CD14-positive monocyte (primary cell): ENCODE results near the gene NFATC1. TPM values are rescaled to one million over a fixed set of nuclear protein-coding genes. Genes with fewer than 3 reads are reported as not detected.

Source experiments
- DNase-seq, 3 donors: peaks; one replicate each; pipeline ENCODE4 v3.0.0-alpha.2; 2011 to 2022
- H2AFZ ChIP-seq: 2 replicates; pipeline ENCODE4 v1.6.0; 2012; ENCODE audit warnings: mild to moderate bottlenecking, low read depth, low read length, inconsistent platforms; ENCODE audit not compliant: insufficient read depth, poor library complexity, severe bottlenecking
- H3K27ac ChIP-seq, 2 donors: 1 replicate in 1 of 2; 2 replicates in 1 of 2; pipeline ENCODE4 v1.5.1; 2012 to 2013; ENCODE audit warnings: low read length in 2 of 2, control low read depth in 1 of 2, inconsistent platforms in 1 of 2, low read depth in 1 of 2, mild to moderate bottlenecking in 1 of 2
- H3K27me3 ChIP-seq, 2 donors: one replicate each; pipeline versions ENCODE4 v1.6.0 to v1.6.1; 2011 to 2013; ENCODE audit warnings: low read length in 2 of 2; ENCODE audit not compliant: control insufficient read depth in 2 of 2, insufficient read depth in 2 of 2
- H3K36me3 ChIP-seq, 2 donors: replicated peaks in 1 of 2; 1 replicate in 1 of 2; 2 replicates in 1 of 2; pipeline versions ENCODE4 v1.5.1 to v1.6.1; 2012 to 2013; ENCODE audit warnings: low read length in 2 of 2, control low read depth in 1 of 2, inconsistent platforms in 1 of 2, mild to moderate bottlenecking in 1 of 2; ENCODE audit not compliant: insufficient read depth in 2 of 2, control insufficient read depth in 1 of 2
- H3K4me1 ChIP-seq, 2 donors: 1 replicate in 1 of 2; 2 replicates in 1 of 2; pipeline versions ENCODE4 v1.5.1 to v1.6.1; 2012 to 2013; ENCODE audit warnings: low read length in 2 of 2, control low read depth in 1 of 2, inconsistent platforms in 1 of 2, mild to moderate bottlenecking in 1 of 2, moderate library complexity in 1 of 2; ENCODE audit not compliant: insufficient read depth in 2 of 2, control insufficient read depth in 1 of 2
- H3K4me2 ChIP-seq: replicated peaks from 2 replicates; pipeline ENCODE3; 2012; ENCODE audit warnings: low read length, moderate library complexity, mild to moderate bottlenecking; ENCODE audit not compliant: poor library complexity, severe bottlenecking; ENCODE audit errors: extremely low read depth
- H3K4me3 ChIP-seq, 3 experiments: fragments of 200-600 bp in 1 of 3; sonication (generic) in 1 of 3; replicated peaks in 1 of 3; 1 replicate in 2 of 3; 2 replicates in 1 of 3; pipeline ENCODE4 v1.5.1; 2011 to 2013; ENCODE audit warnings: low read length in 3 of 3, mild to moderate bottlenecking in 3 of 3, control low read depth in 2 of 3, low read depth in 2 of 3, inconsistent platforms in 1 of 3, moderate library complexity in 1 of 3
- H3K79me2 ChIP-seq: 2 replicates; pipeline ENCODE4 v1.6.0; 2012; ENCODE audit warnings: mild to moderate bottlenecking, control low read depth, inconsistent platforms, low read length, moderate library complexity; ENCODE audit not compliant: insufficient read depth
- H3K9ac ChIP-seq: 2 replicates; pipeline ENCODE4 v1.6.0; 2017; ENCODE audit warnings: low read length, mild to moderate bottlenecking; ENCODE audit not compliant: insufficient read depth, poor library complexity, severe bottlenecking
- H3K9me3 ChIP-seq, 2 donors: replicated peaks in 1 of 2; 1 replicate in 1 of 2; 2 replicates in 1 of 2; pipeline versions ENCODE4 v1.5.1 to v1.6.1; 2012 to 2013; ENCODE audit warnings: low read length in 2 of 2, control low read depth in 1 of 2; ENCODE audit not compliant: control insufficient read depth in 1 of 2, insufficient read depth in 1 of 2
- H4K20me1 ChIP-seq: 2 replicates; pipeline ENCODE4 v1.6.0; 2012; ENCODE audit warnings: mild to moderate bottlenecking, low read length, control low read depth, moderate library complexity; ENCODE audit not compliant: insufficient read depth
- H3K27ac Mint-ChIP-seq, 7 donors: one replicate each; pipeline ENCODE4 v1.8.0; 2020; ENCODE audit warnings: mild to moderate bottlenecking in 7 of 7, mixed read lengths in 7 of 7, moderate library complexity in 6 of 7, inconsistent platforms in 2 of 7
- H3K27me3 Mint-ChIP-seq, 3 donors: one replicate each; pipeline ENCODE4 v1.8.0; 2021 to 2022; ENCODE audit warnings: low read depth in 3 of 3, mild to moderate bottlenecking in 3 of 3, mixed read lengths in 3 of 3, moderate library complexity in 3 of 3, inconsistent platforms in 1 of 3
- H3K36me3 Mint-ChIP-seq, 2 donors: one replicate each; pipeline ENCODE4 v1.8.0; 2020; ENCODE audit warnings: mixed read lengths in 2 of 2, inconsistent platforms in 1 of 2, mild to moderate bottlenecking in 1 of 2
- H3K4me1 Mint-ChIP-seq: one replicate; pipeline ENCODE4 v1.8.0; 2020; ENCODE audit warnings: mild to moderate bottlenecking, mixed read lengths
- H3K4me3 Mint-ChIP-seq, 2 donors: one replicate each; pipeline ENCODE4 v1.8.0; 2020; ENCODE audit warnings: mild to moderate bottlenecking in 2 of 2, mixed read lengths in 2 of 2, moderate library complexity in 1 of 2
- H3K9me3 Mint-ChIP-seq, 7 donors: one replicate each; pipeline ENCODE4 v1.8.0; 2020 to 2022; ENCODE audit warnings: mixed read lengths in 7 of 7, mild to moderate bottlenecking in 6 of 7, moderate library complexity in 6 of 7, inconsistent platforms in 2 of 7
- whole genome bisulfite sequencing: methylation state at CpG from one replicate; pipeline ENCODE4 v1.1.5; 2013; ENCODE audit warnings: missing lambda C conversion rate; ENCODE audit not compliant: insufficient coverage; 5-methylcytosine and 5-hydroxymethylcytosine counted together
- intact Hi-C, 2 donors: fragments of 100-400 bp; cut with micrococcal nuclease; formaldehyde crosslinking; loops; one replicate each; pipeline versions ENCODE4 v1.15.0 to v1.15.1; 2023
- polyA plus RNA-seq, 3 donors: library from polyadenylated mRNA; depleted of rRNA in 1 of 3; unstranded in 2 of 3; stranded (reverse) in 1 of 3; fragments of 300-500 nt in 2 of 3; fragments of >200 nt in 1 of 3; fragmentation: Illumina TruSeq in 2 of 3; gene quantifications; 1 replicate in 2 of 3; 2 replicates in 1 of 3; pipeline ENCODE4 v1.2.3, GENCODE V29; 2012 to 2021
- TF ChIP-seq, protein P1 (sequence below): fragments of 200-600 bp; IDR thresholded peaks from one replicate; pipeline ENCODE4 v1.8.0; 2022; ENCODE audit warnings: antibody characterized with exemption, mild to moderate bottlenecking

NFATC1 gene
- polyA plus RNA-seq, 3 donors, result 7.8 to 10.7 (median 8.3) TPM

DNA sequence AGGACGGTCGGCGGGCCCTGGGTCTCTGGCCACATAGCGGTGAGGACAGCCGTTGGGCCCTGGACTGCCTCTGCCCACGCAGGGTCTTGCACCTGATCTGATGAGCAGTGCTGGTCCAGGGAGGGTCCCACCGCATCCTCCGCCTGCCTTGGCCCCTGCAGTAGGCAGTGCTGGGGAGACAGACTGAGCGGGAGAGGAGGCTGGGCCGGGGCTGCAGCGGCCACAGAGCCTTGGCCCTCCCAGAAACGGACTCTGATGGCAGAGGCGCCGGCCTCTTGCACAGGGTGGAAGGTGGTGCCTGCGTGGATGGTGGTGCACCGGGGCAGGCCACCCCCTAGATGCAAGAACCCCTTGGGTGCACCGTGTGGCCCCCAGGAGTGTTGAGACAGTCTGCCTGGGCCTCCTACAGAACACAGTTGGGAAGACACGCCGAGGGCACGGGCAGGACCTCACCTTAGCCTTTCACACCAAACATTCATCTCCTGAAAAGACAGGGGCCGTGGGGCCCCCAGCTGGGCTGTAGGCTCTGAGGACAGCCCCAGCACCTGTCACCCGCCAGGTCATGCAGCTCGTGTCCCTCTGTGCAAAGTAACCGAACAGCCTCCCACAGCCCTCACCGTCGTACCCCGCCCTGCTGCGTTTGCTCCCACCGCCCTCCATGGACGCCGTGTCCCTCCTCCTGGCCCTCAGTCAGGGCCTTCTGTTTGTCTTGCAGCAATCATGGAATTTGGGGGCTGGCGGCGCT lies 36.8 kb downstream of the NFATC1 start:
- TF ChIP-seq, protein P1, sequence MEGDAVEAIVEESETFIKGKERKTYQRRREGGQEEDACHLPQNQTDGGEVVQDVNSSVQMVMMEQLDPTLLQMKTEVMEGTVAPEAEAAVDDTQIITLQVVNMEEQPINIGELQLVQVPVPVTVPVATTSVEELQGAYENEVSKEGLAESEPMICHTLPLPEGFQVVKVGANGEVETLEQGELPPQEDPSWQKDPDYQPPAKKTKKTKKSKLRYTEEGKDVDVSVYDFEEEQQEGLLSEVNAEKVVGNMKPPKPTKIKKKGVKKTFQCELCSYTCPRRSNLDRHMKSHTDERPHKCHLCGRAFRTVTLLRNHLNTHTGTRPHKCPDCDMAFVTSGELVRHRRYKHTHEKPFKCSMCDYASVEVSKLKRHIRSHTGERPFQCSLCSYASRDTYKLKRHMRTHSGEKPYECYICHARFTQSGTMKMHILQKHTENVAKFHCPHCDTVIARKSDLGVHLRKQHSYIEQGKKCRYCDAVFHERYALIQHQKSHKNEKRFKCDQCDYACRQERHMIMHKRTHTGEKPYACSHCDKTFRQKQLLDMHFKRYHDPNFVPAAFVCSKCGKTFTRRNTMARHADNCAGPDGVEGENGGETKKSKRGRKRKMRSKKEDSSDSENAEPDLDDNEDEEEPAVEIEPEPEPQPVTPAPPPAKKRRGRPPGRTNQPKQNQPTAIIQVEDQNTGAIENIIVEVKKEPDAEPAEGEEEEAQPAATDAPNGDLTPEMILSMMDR, result no peak
- no peak overlapping the region for H3K9ac ChIP-seq
- Mint-ChIP-seq H3K9me3 (no peaks in the 10 kb centered on the region), H3K36me3 (peaks cover 33 to 54% of the 10 kb centered on the region in 2 donors), H3K27me3 (peaks cover 0 to 3% (median 0%) of the 10 kb centered on the region in 3 donors), H3K27ac (peak overlapping the region in 2 of 7 donors; percentile 13 to 63), H3K4me3 (no peak overlapping the region), H3K4me1 (peaks cover 11% of the 10 kb centered on the region)
- intact Hi-C loops, result no loop called here
- DNase-seq, result no peak
- H3K27me3 ChIP-seq, result no peaks in the 10 kb centered on the region
- H3K4me3 ChIP-seq, result no peak overlapping the region
- peaks cover 22 to 30% of the 10 kb centered on the region in 2 donors for H3K36me3 ChIP-seq
- peaks cover 8% of the 10 kb centered on the region for H3K79me2 ChIP-seq
- 95% methylated on average over 32 of the region's 33 CpGs for WGBS
- H3K4me2 ChIP-seq, result no peak overlapping the region
- no peak overlapping the region for H2AFZ ChIP-seq
- H3K4me1 ChIP-seq, result no peaks in the 10 kb centered on the region
- H3K9me3 ChIP-seq, result no peaks in the 10 kb centered on the region
- no peak overlapping the region for H3K27ac ChIP-seq
- peaks cover 69% of the 10 kb centered on the region for H4K20me1 ChIP-seq

DNA sequence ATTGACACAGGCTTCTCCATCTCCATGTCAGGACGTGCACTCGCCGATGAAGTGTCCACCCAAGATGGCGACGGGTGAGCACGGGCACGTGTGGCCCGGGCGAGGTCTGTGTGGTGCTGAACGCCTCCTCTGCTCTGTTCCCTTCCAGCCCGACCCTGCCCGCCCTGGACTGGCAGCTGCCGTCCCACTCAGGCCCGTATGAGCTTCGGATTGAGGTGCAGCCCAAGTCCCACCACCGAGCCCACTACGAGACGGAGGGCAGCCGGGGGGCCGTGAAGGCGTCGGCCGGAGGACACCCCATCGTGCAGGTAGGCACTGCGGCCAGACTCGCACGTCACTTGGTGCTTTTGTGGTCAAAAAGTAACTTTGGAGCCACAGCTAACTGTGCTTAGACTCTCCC lies 37.7 kb downstream of the NFATC1 start:
- Histone ChIP-seq H3K79me2 (peaks cover 6% of the 10 kb centered on the region), H3K9me3 (no peaks in the 10 kb centered on the region), H4K20me1 (peaks cover 69% of the 10 kb centered on the region), H3K27me3 (no peaks in the 10 kb centered on the region), H3K9ac (no peak overlapping the region), H3K4me3 (no peak overlapping the region), H3K36me3 (peaks cover 22 to 39% of the 10 kb centered on the region in 2 donors), H2AFZ (no peak overlapping the region), H3K4me2 (no peak overlapping the region), H3K27ac (no peak overlapping the region), H3K4me1 (no peaks in the 10 kb centered on the region)
- over 99% methylated on average over 27 of the region's 27 CpGs for WGBS
- H3K27ac Mint-ChIP-seq, result peak overlapping the region in 1 of 7 donors; percentile 63
- DNase-seq, result no peak
- peaks cover 11% of the 10 kb centered on the region for H3K4me1 Mint-ChIP-seq
- H3K9me3 Mint-ChIP-seq, result no peaks in the 10 kb centered on the region
- TF ChIP-seq, protein P1, result no peak
- peaks cover 40 to 62% of the 10 kb centered on the region in 2 donors for H3K36me3 Mint-ChIP-seq
- peaks cover 0 to 3% (median 0%) of the 10 kb centered on the region in 3 donors for H3K27me3 Mint-ChIP-seq
- no peak overlapping the region for H3K4me3 Mint-ChIP-seq
- intact Hi-C loops, result no loop called here
